Panc1 (cell line): ENCODE data around the gene RCSD1.

ENCODE experiments used
- TF ChIP-seq, protein P1 (sequence below), 2 experiments: IDR thresholded peaks; 2 replicates each; pipeline ENCODE4 v1.6.1; 2011 to 2012; ENCODE audit warnings: low read depth in 2 of 2, control low read depth in 1 of 2, low read length in 1 of 2, mild to moderate bottlenecking in 1 of 2, moderate library complexity in 1 of 2; ENCODE audit not compliant: insufficient read depth in 1 of 2
- TF ChIP-seq, protein P2 (sequence below): fragments of 450-650 bp; IDR thresholded peaks from 2 replicates; pipeline ENCODE4 v1.5.1; 2017; ENCODE audit warnings: mild to moderate bottlenecking

DNA sequence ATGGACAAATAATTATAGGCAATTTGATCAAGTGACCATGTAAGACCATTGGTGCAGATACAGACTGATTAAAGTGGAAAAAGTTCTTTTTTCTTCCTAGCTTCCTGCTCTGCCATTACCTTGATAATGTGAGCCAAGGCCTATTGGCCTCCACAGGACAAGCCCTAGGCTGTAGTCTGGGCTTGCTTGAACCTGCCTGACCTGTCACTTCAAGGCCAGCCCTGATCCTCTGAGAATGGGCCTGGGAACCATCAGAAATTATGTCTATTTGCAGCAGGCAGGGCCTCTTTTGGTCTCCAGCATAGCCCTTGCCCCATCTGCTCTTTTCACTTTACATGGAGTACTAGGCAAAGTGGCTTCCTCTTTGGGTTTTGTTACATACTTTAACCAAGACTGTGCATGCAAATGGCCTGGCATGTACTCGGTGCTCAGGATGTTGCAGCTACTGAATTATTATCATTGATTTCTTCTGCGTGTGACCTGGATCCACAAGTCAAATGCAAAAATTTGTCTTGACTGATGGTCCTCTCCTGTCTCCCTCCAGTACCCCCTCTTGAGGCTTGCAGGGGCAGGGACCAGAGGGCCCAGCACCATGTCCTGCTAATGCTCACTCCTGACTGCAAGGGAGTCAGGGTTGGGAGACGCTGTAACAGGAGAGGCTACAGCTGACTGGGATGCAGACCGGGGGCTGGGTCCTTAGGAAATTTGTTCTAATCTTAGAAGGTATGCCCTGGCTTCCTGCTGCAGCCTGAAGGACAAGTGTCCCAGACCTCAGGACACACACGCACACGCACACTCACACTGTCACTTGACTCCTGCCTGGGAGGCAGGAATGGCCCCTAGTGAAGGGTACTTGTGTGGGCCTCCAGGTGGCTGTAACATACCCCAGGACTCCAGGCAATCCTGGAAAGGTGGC, 39.4 kb downstream of the RCSD1 start:
- TF ChIP-seq, protein P1, sequence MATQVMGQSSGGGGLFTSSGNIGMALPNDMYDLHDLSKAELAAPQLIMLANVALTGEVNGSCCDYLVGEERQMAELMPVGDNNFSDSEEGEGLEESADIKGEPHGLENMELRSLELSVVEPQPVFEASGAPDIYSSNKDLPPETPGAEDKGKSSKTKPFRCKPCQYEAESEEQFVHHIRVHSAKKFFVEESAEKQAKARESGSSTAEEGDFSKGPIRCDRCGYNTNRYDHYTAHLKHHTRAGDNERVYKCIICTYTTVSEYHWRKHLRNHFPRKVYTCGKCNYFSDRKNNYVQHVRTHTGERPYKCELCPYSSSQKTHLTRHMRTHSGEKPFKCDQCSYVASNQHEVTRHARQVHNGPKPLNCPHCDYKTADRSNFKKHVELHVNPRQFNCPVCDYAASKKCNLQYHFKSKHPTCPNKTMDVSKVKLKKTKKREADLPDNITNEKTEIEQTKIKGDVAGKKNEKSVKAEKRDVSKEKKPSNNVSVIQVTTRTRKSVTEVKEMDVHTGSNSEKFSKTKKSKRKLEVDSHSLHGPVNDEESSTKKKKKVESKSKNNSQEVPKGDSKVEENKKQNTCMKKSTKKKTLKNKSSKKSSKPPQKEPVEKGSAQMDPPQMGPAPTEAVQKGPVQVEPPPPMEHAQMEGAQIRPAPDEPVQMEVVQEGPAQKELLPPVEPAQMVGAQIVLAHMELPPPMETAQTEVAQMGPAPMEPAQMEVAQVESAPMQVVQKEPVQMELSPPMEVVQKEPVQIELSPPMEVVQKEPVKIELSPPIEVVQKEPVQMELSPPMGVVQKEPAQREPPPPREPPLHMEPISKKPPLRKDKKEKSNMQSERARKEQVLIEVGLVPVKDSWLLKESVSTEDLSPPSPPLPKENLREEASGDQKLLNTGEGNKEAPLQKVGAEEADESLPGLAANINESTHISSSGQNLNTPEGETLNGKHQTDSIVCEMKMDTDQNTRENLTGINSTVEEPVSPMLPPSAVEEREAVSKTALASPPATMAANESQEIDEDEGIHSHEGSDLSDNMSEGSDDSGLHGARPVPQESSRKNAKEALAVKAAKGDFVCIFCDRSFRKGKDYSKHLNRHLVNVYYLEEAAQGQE (IDR thresholded peaks at IDR 0.05; ENCODE audit: insufficient read depth in 1 of 2, low read depth in 2 of 2, low read length in 1 of 2) = no peak
- TF ChIP-seq, protein P2, sequence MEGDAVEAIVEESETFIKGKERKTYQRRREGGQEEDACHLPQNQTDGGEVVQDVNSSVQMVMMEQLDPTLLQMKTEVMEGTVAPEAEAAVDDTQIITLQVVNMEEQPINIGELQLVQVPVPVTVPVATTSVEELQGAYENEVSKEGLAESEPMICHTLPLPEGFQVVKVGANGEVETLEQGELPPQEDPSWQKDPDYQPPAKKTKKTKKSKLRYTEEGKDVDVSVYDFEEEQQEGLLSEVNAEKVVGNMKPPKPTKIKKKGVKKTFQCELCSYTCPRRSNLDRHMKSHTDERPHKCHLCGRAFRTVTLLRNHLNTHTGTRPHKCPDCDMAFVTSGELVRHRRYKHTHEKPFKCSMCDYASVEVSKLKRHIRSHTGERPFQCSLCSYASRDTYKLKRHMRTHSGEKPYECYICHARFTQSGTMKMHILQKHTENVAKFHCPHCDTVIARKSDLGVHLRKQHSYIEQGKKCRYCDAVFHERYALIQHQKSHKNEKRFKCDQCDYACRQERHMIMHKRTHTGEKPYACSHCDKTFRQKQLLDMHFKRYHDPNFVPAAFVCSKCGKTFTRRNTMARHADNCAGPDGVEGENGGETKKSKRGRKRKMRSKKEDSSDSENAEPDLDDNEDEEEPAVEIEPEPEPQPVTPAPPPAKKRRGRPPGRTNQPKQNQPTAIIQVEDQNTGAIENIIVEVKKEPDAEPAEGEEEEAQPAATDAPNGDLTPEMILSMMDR = no peak
